ENCODE results near the gene ANKMY1.

The ANKMY1 gene

GRCh38 chr2:240557808-240558207 lies at the start of gene ANKMY1:
TSS of gene ANKMY1 (minus strand) at chr2:240557988. CDS start at chr2:240557335, 653 bp downstream.
- no peak for DNase-seq

- DNase-seq = no peak
Observed at GRCh38 chr2:240605867-240606743, 48.3 kb upstream of the ANKMY1 start.

DNA sequence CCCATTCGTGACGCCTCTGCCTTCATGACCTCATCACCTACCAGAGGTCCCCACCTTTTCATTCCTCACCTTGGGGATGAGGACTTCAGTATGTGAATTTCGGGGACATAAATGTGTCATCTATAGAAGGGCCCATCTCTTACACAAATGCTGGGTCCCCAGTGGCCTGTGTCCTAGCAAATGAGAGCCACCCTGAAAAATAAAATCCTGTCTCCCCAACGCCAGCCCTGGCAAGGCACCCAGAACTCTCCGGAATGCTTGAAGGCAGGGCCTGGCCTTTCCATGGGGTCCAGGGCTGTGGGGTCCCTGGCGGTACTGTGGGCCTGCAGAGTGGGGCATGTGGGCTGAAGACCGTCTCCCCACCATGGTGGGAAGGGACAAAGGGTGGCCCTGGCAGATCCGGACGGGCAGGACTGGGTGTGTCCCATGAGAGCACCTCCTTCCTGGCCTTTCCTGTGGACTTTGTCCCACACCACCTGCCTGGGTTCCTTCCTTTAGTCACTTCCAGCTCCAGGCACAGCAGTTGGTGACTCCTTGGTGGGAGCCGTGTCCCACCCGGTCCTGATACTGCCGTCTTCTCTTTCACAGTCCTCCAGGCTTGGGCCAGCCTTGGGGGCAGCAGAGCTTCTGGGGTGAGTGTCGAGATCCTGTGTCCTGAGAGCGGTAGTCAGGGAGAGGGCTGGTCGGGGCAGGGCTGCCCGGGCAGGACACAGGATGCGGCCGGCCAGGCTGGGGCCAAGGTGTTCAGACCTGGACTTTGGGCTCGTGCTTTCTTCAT lies 47.3 kb upstream of the ANKMY1 start:
- DNase-seq = no peak

DNA sequence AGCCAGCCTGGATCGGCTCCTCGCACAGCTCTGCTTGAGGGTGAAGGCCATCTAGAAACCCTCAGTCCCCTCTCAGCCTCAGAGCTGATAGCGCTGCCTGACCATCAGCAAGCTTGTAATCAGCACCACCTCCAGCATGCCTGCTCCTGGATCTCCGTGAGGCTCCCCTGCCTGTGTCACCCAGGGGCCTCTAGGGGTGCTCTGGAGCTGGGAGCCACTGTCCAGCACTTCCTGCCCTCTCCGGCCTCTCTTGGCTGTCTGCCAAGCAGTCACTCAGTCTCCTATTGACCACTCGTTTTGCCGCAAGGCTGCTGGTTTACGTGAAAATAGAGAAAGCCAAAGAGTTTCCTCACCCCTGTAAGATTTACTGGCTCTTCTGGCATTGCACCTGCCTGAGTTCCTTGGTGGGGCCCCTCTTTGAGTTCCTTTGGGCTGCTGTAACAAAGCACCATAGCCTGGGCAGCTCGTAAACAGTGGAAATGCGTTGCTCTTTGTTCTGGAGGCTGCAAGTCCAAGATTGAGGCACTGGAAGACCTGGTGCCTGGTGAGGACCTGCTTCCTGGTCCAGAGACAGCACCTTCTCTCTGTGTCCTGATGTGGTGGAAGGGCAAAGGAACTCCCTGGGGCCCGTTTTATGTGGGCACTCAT lies 46.6 kb upstream of the ANKMY1 start:
- DNase-seq = no peak

- DNase-seq = no peak
Observed at GRCh38 chr2:240603846-240604245, 46.1 kb upstream of the ANKMY1 start.

- no peak for DNase-seq
Observed at GRCh38 chr2:240603081-240603835, 45.5 kb upstream of the ANKMY1 start.

GRCh38 chr2:240602266-240603050 lies 44.7 kb upstream of the ANKMY1 start:
- DNase-seq = no peak

GRCh38 chr2:240601831-240602160 lies 44.0 kb upstream of the ANKMY1 start:
- DNase-seq = no peak

GRCh38 chr2:240601061-240601830 lies 43.5 kb upstream of the ANKMY1 start:
- no peak for DNase-seq

DNA sequence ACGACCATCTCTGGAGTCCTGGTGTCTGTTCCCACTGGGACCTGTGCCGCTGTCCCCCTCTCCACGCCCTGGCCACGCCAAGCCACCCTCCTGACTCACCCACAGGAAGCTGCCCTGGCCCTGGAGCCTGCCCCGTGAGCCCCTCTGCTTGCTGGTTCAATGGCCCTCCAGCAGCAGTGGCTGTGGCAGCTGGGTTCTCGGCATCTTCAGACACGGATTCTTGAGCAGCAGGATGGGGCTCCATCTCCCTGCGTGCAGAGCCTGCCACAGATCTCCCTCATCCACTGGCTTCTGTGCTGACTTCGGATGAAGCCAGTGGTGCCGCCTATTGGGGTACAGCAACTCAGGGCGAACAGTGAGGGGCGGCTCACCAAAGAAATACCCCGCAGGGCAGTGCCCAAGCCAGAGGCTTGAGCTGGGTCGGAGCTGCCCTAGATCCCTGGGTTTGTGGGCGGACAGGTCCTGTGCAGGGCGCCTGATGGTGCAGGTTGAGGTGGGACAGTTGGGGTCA lies 42.7 kb upstream of the ANKMY1 start:
- DNase-seq = no peak

DNA sequence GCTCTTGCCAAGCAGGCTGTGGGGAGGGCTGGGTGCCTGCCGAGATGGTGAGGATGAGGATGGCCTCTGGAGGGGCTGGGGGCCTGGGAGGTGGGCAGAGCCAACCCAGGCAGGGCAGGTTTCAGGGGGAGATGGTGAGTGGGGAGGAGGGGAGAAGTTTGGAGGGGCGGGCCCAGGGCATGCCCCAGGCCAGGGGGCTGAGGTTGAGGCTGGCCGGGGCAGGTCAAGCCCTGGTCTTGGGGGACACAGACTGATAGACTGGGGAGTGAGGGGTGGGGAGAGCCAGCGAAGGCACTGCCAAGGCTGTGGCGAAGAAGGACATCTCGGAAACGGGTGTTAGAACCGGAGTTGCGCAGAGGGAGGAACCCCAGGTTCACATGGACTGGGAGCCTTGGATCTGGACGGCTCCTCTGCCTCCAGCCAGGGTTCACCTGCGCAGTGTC lies 41.4 kb upstream of the ANKMY1 start:
- DNase-seq = no peak

DNA sequence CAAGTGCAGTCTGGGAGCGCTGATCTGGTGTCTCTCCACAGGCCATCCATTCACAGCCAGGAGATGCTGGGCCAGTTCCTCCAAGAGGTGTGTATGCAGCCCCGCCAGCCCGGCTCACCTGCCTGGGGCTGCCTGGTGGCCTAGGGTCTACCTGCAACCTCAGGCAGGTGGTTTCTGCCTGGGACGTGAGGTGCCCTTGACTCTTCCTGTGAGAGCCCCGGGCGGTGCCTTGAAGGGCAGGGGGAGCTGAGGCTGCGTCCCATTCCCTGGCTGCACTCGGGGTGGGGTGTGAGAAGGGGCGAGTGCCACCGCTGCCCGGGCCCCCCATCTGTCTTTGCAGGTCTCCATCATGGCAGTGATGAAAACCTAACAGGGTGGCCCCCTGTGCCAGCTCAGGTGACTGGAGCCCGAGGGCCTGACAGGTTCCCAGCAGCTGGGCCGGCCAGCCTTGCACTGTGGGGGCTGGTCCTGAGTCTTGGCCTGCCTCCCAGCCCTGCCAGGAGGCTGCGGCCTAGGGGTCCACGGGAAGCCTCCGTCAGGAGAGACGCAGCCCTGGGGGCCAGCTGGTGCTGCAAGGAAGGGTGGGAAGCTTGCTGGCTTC lies 40.6 kb upstream of the ANKMY1 start:
- DNase-seq = no peak

- DNase-seq = no peak
Observed at GRCh38 chr2:240597419-240598181, 39.8 kb upstream of the ANKMY1 start.

- no peak for DNase-seq
Observed at GRCh38 chr2:240597054-240597418, 39.2 kb upstream of the ANKMY1 start.

DNA sequence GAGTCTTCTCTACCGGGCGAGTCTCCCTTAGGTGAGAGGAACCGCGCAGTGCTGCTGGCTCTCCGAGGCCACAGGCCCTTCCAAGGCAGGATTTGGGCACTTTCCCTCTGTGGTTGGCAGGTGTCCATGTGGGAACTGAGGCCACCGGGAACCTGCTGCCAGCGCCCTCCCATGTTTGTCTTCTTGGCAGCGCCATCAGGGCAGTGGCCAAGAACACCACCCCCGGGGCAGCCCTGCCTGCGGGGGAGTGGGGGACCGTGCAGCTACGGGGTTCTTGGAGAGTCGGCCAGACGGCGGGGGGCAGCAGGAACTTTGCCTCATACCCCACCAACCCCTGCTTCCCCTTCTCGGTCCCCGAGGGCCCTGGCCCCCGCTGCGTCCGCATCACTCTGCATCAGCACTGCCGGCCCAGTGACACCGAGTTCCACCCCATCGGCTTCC lies 38.7 kb upstream of the ANKMY1 start:
- DNase-seq = no peak

GRCh38 chr2:240596080-240596460 lies 38.3 kb upstream of the ANKMY1 start:
- DNase-seq = no peak

GRCh38 chr2:240595381-240596079 lies 37.7 kb upstream of the ANKMY1 start:
- DNase-seq = no peak

GRCh38 chr2:240594511-240595380 lies 37.0 kb upstream of the ANKMY1 start:
- no peak for DNase-seq
